H1 (cell line): Measurements from ENCODE around the gene OR7D2. TPM values are rescaled to one million over a fixed set of nuclear protein-coding genes. Genes with fewer than 3 reads are reported as not detected.

Experiments used
- BRCA1 ChIP-seq: IDR thresholded peaks from 2 replicates; pipeline ENCODE4 v1.6.1; 2012; ENCODE audit warnings: low read depth, low read length, improper control_type of control experiment
- CHD1 ChIP-seq: IDR thresholded peaks from 2 replicates; pipeline ENCODE4 v1.6.1; 2012; ENCODE audit warnings: low read depth, low read length, improper control_type of control experiment
- FOSL1 ChIP-seq: IDR thresholded peaks from 2 replicates; pipeline ENCODE4 v1.6.1; 2011; ENCODE audit warnings: mild to moderate bottlenecking, low read depth, low read length, moderate library complexity; ENCODE audit not compliant: insufficient read depth
- HDAC2 ChIP-seq, 2 experiments: fragments of 300-600 bp in 1 of 2; sonication (generic) in 1 of 2; IDR thresholded peaks; 2 replicates each; pipeline ENCODE4 v1.6.1; 2011 to 2012; ENCODE audit warnings: low read depth in 2 of 2, low read length in 2 of 2, mild to moderate bottlenecking in 2 of 2, moderate library complexity in 2 of 2, borderline replicate concordance in 1 of 2, inconsistent platforms in 1 of 2
- KDM4A ChIP-seq: IDR thresholded peaks from one replicate; pipeline ENCODE4 v1.7.1; 2012; ENCODE audit warnings: low read depth, mild to moderate bottlenecking, moderate library complexity, low read length, inconsistent platforms; ENCODE audit not compliant: severe bottlenecking
- KDM5A ChIP-seq: fragments of 200-600 bp; IDR thresholded peaks from 2 replicates; pipeline ENCODE4 v1.7.1; 2012; ENCODE audit warnings: mild to moderate bottlenecking, low read length, inconsistent platforms, mixed read lengths
- POLR2AphosphoS5 ChIP-seq: IDR thresholded peaks from 2 replicates; pipeline ENCODE4 v1.6.1; 2011; ENCODE audit warnings: low read depth, low read length
- polyA plus RNA-seq, 7 experiments: library from polyadenylated mRNA; depleted of rRNA in 3 of 7; stranded (reverse) in 5 of 7; unstranded in 2 of 7; fragments of >200 nt in 5 of 7; fragments of 200-250 nt in 2 of 7; gene quantifications; 1 replicate in 5 of 7; 2 replicates in 1 of 7; 4 replicates in 1 of 7; pipeline versions ENCODE4 v1.2.1 to v1.2.3, GENCODE V29; 2011 to 2013; ENCODE audit warnings: missing spikeins in 2 of 7, mixed read lengths in 2 of 7
- total RNA-seq: library from RNA; stranded (reverse); fragmentation: NEBNext Ultra II Directional; extraction: Animal tissue kit (Norgen Biotek cat#: 25700); gene quantifications from 2 replicates; pipeline ENCODE4 v1.2.1, GENCODE V29; 2021

Gene OR7D2
- total and polyA plus RNA-seq, 2 of the 8 experiments (the other 6 are each of a cell fraction or from before 2014, with no cell fraction given): 0.02 TPM; not detected in 1

DNA sequence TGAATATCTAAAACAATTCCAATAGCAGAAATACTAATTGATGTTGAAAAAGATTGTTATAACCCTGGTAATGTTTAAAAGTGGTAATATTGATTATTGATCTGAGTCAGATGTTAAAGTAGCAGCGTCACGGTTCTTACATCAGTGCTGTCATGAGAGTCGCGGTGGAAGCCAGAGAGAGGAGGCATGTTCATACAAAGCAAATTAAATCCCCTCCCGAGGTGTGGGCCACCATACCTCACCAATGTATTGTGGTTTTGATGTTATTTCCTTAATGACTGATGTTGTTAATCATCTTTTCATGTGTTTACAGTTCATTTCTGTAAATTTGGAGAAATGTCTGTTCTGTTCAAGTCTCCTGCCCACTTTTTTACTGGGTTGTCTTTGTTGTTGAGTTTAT, 27.4 kb upstream of the OR7D2 start (continued):
- TF ChIP-seq HDAC2 (IDR thresholded peaks at IDR 0.05; ENCODE audit: borderline replicate concordance in 1 of 2, low read depth in 2 of 2, low read length in 2 of 2) (no peak), CHD1 (no peak), KDM5A (no peak), BRCA1 (no peak), POLR2AphosphoS5 (no peak), KDM4A (no peak), FOSL1 (no peak)
